Lower leg skin (tissue), 3 donors: ENCODE results near the gene COL21A1.

Experiments
- CTCF ChIP-seq, 3 donors: fragments of 450-650 bp; IDR thresholded peaks; one replicate each; pipeline ENCODE4 v1.5.1; 2016; ENCODE audit warnings: antibody characterized with exemption in 3 of 3, mild to moderate bottlenecking in 3 of 3, moderate library complexity in 2 of 3
- POLR2A ChIP-seq, 2 donors: fragments of 450-650 bp; IDR thresholded peaks; one replicate each; pipeline ENCODE4 v1.6.1; 2016 to 2017; ENCODE audit warnings: antibody characterized with exemption in 2 of 2, mild to moderate bottlenecking in 1 of 2, moderate library complexity in 1 of 2

GRCh38 chr6:56041591-56041990, 205.8 kb downstream of the COL21A1 start:
- TF ChIP-seq POLR2A (IDR thresholded peaks at IDR 0.05) (no peak), CTCF (IDR thresholded peaks at IDR 0.05) (no peak)
